ENCODE data around the gene GFPT1. TPM values are rescaled to one million over a fixed set of nuclear protein-coding genes. Genes with fewer than 3 reads are reported as not detected.
"Not testable (repeated sequence)": the region's sequence is repeated elsewhere in the genome, so short reads cannot be mapped to it uniquely, and the experiment has no call there.

GFPT1 gene
- total RNA-seq, 2 donors from 2014 or later, result 32.7 to 43.8 TPM

DNA sequence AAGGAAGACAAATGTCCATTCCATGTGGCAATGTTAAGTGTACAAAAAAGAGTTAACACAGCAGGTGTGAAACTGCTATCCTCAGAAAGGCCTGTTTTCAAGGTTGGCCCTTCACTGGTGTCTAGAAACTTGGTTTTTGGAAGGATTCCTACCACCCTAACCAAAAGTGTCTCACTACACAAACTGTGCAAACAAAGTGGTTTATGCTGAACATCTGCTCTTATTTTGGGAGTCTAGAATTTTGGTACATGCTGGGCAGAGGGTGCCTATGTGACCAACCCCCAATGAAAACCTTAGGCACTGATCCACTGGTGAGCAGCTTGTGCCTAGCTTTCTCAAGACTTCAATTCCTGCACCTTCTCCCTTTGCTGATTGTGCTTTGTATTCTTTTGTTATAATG, 14.3 kb downstream of the GFPT1 start:
- Mint-ChIP-seq H3K4me3 (no peak overlapping the region), H3K27me3 (no peaks in the 10 kb centered on the region), H3K9me3 (no peaks in the 10 kb centered on the region), H3K4me1 (peaks cover 13% of the 10 kb centered on the region), H3K36me3 (ENCODE audit: low read depth) (peaks cover 62% of the 10 kb centered on the region), H3K27ac (no peak overlapping the region)
- ATAC-seq (replicated peaks), result no peak

DNA sequence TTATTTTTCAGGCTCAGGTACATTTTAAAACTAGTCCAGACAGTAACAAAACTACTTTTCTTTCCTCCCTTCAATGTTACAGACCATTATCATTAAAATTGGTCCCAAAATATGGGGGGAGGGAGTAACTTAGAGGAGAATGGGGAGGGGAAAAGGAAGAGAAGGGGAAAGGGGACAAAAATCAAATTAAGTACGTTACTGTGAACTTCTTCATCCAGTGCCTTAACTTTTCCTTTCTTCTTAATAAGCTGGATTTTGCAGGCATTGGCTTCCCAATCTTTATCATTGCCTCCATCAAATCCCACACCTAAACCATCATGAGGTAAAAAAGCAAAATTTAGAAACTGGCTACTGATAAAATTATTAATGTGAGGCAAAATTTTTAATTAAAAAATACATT, 17.2 kb downstream of the GFPT1 start:
- H3K27me3 Mint-ChIP-seq, result no peaks in the 10 kb centered on the region
- no peaks in the 10 kb centered on the region for H3K9me3 Mint-ChIP-seq
- H3K27ac Mint-ChIP-seq, result no peak overlapping the region
- no peak overlapping the region for H3K4me3 Mint-ChIP-seq
- peaks cover 5% of the 10 kb centered on the region for H3K4me1 Mint-ChIP-seq
- H3K36me3 Mint-ChIP-seq (ENCODE audit: low read depth), result peaks cover 80% of the 10 kb centered on the region
- no peak for ATAC-seq (replicated peaks)

DNA sequence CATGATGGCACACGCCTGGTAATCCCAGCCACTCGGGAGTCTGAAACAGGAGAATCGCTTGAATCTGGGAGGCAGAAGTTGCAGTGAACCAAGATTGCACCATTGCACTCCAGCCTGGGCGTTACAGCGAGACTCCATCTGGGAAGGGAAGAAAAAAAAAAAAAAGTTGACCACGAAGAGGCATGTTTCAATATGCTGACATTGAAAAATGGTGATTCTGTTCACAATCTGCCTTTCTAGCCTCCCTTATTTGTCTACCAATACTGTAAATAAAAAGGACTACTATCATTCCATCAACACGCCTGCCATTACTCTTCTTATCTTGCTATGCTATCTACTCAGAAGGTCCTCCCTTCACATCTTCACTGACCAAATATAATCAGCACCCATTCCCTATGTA, 18.4 kb downstream of the GFPT1 start:
- H3K27me3 Mint-ChIP-seq, result no peaks in the 10 kb centered on the region
- peaks cover 88% of the 10 kb centered on the region for H3K36me3 Mint-ChIP-seq (ENCODE audit: low read depth)
- no peak overlapping the region for H3K27ac Mint-ChIP-seq
- peaks cover 5% of the 10 kb centered on the region for H3K4me1 Mint-ChIP-seq
- no peak for ATAC-seq (replicated peaks)
- H3K4me3 Mint-ChIP-seq, result no peak overlapping the region
- no peaks in the 10 kb centered on the region for H3K9me3 Mint-ChIP-seq

- Mint-ChIP-seq H3K27me3 (no peaks in the 10 kb centered on the region), H3K27ac (no peak overlapping the region), H3K9me3 (no peaks in the 10 kb centered on the region), H3K36me3 (ENCODE audit: low read depth) (peaks cover 93% of the 10 kb centered on the region), H3K4me1 (no peaks in the 10 kb centered on the region), H3K4me3 (no peak overlapping the region)
- ATAC-seq (replicated peaks), result no peak
Measured at GRCh38 chr2:69359371-69359770, 27.7 kb downstream of the GFPT1 start.

- Mint-ChIP-seq H3K27ac (no peak overlapping the region), H3K4me1 (no peaks in the 10 kb centered on the region), H3K4me3 (no peak overlapping the region), H3K36me3 (ENCODE audit: low read depth) (peaks cover 94% of the 10 kb centered on the region), H3K9me3 (no peaks in the 10 kb centered on the region), H3K27me3 (no peaks in the 10 kb centered on the region)
- no peak for ATAC-seq (replicated peaks)
Measured at GRCh38 chr2:69358914-69359313, 28.1 kb downstream of the GFPT1 start.

- peaks cover 93% of the 10 kb centered on the region for H3K36me3 Mint-ChIP-seq (ENCODE audit: low read depth)
- no peaks in the 10 kb centered on the region for H3K4me1 Mint-ChIP-seq
- no peaks in the 10 kb centered on the region for H3K27me3 Mint-ChIP-seq
- H3K4me3 Mint-ChIP-seq, result no peak overlapping the region
- no peak for ATAC-seq (replicated peaks)
- no peak overlapping the region for H3K27ac Mint-ChIP-seq
- H3K9me3 Mint-ChIP-seq, result no peaks in the 10 kb centered on the region
Measured at GRCh38 chr2:69356471-69356870, 30.6 kb downstream of the GFPT1 start.

GRCh38 chr2:69354976-69355375, 32.1 kb downstream of the GFPT1 start:
- H3K36me3 Mint-ChIP-seq (ENCODE audit: low read depth), result peaks cover 93% of the 10 kb centered on the region
- H3K27me3 Mint-ChIP-seq; H3K4me1 Mint-ChIP-seq; H3K9me3 Mint-ChIP-seq; H3K4me3 Mint-ChIP-seq; H3K27ac Mint-ChIP-seq; ATAC-seq (replicated peaks): not testable (repeated sequence)

GRCh38 chr2:69353360-69353759, 33.7 kb downstream of the GFPT1 start:
- H3K4me1 Mint-ChIP-seq, result no peaks in the 10 kb centered on the region
- no peak overlapping the region for H3K27ac Mint-ChIP-seq
- H3K9me3 Mint-ChIP-seq, result no peaks in the 10 kb centered on the region
- H3K4me3 Mint-ChIP-seq, result no peak overlapping the region
- ATAC-seq (replicated peaks), result no peak
- H3K36me3 Mint-ChIP-seq (ENCODE audit: low read depth), result peaks cover 93% of the 10 kb centered on the region
- H3K27me3 Mint-ChIP-seq, result no peaks in the 10 kb centered on the region

- ATAC-seq (replicated peaks), result no peak
- no peak overlapping the region for H3K27ac Mint-ChIP-seq
- H3K36me3 Mint-ChIP-seq (ENCODE audit: low read depth), result peaks cover 95% of the 10 kb centered on the region
- H3K9me3 Mint-ChIP-seq, result no peaks in the 10 kb centered on the region
- no peak overlapping the region for H3K4me3 Mint-ChIP-seq
- H3K27me3 Mint-ChIP-seq, result no peaks in the 10 kb centered on the region
- H3K4me1 Mint-ChIP-seq, result no peaks in the 10 kb centered on the region
Measured at GRCh38 chr2:69348781-69349180, 38.2 kb downstream of the GFPT1 start.

DNA sequence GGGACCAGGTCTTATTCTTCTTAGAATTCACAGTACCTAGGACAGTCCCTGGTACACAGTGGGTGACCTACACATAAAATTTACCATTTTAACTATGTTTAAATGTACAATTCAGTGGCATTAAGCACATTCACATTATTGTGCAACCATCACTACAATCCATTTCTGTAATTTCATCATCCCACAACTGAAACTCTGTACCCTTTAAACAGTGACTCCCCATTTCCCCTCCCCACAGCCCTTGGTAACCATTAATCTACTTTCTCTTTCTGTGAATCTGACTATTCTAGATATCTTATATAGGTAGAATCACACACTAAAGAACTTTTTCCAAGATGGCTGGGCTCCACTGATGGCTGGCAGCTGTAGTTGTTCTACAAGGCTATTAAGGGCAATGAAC, 41.6 kb downstream of the GFPT1 start:
- ATAC-seq (replicated peaks), result no peak
- Mint-ChIP-seq H3K4me3 (no peak overlapping the region), H3K27ac (no peak overlapping the region), H3K9me3 (no peaks in the 10 kb centered on the region), H3K36me3 (ENCODE audit: low read depth) (peaks cover 99% of the 10 kb centered on the region), H3K27me3 (no peaks in the 10 kb centered on the region), H3K4me1 (no peaks in the 10 kb centered on the region)

DNA sequence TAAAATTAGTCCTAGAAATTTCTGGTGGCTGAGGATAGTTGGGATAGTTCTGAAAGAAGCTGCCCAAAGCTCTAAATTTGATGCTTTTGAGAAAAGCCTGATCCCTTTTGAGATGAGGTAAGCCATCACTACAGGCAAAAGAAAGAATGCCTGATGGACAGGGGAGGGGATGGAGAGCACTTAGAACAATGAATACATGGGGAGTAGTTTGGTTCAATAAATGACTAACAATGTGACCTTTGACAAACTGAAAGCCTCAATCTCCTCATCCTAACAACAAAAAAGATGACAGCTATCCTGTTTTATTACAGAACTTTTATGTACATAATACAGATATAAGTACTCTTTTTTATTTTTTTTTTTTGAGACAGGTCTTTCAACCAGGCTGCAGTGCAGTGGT, 42.7 kb downstream of the GFPT1 start:
- H3K27ac Mint-ChIP-seq, result no peak overlapping the region
- no peak overlapping the region for H3K4me3 Mint-ChIP-seq
- H3K27me3 Mint-ChIP-seq, result no peaks in the 10 kb centered on the region
- no peaks in the 10 kb centered on the region for H3K9me3 Mint-ChIP-seq
- peaks cover 99% of the 10 kb centered on the region for H3K36me3 Mint-ChIP-seq (ENCODE audit: low read depth)
- H3K4me1 Mint-ChIP-seq, result no peaks in the 10 kb centered on the region
- ATAC-seq (replicated peaks), result no peak

GRCh38 chr2:69340101-69340775, 46.8 kb downstream of the GFPT1 start:
- no peak overlapping the region for H3K27ac Mint-ChIP-seq
- H3K27me3 Mint-ChIP-seq, result no peaks in the 10 kb centered on the region
- no peak overlapping the region for H3K4me3 Mint-ChIP-seq
- no peaks in the 10 kb centered on the region for H3K9me3 Mint-ChIP-seq
- ATAC-seq (replicated peaks), result no peak
- H3K36me3 Mint-ChIP-seq (ENCODE audit: low read depth), result peaks cover 100% of the 10 kb centered on the region
- no peaks in the 10 kb centered on the region for H3K4me1 Mint-ChIP-seq

DNA sequence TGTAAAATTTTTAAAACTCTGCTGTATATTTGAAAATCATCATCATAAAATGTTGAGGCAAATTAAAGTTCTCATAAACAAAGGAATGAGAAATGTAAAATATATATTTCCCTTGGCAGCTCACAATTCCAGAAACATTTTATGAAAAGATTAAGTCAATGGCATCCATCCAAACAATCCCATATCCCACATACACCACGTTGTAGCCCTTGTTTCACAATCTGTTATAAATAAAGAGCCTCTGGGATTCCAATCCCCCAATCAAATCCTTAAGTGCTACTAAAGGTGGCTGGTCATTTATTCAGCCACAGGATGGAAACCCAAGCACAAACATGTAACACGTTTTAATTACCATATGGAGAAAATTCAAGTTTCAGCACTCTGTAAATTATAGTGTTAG, 51.7 kb downstream of the GFPT1 start:
- H3K36me3 Mint-ChIP-seq (ENCODE audit: low read depth), result peaks cover 94% of the 10 kb centered on the region
- H3K27me3 Mint-ChIP-seq, result no peaks in the 10 kb centered on the region
- no peaks in the 10 kb centered on the region for H3K9me3 Mint-ChIP-seq
- no peak overlapping the region for H3K4me3 Mint-ChIP-seq
- no peak for ATAC-seq (replicated peaks)
- H3K4me1 Mint-ChIP-seq, result no peaks in the 10 kb centered on the region
- H3K27ac Mint-ChIP-seq, result no peak overlapping the region

DNA sequence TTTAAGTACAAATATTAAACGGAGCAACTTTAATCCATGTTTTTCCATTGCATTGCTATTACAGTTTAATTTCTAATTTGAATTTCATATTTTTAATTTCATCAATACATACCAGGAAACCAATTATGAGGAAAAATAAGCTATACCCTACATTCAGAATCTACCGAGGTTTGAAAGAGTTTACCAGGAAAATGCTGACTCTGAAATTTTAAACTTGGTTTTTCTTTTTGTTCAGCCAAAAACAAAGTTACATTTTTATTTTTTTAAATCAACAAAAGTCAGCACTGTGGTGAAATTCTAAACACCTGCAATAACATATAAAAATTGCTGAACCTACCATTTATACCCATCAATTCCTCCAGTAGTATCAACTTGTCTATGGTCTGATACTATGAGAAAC, 53.7 kb downstream of the GFPT1 start:
- Mint-ChIP-seq H3K4me1 (no peaks in the 10 kb centered on the region), H3K36me3 (ENCODE audit: low read depth) (peaks cover 94% of the 10 kb centered on the region), H3K27me3 (no peaks in the 10 kb centered on the region), H3K27ac (no peak overlapping the region), H3K9me3 (no peaks in the 10 kb centered on the region), H3K4me3 (no peak overlapping the region)
- no peak for ATAC-seq (replicated peaks)

DNA sequence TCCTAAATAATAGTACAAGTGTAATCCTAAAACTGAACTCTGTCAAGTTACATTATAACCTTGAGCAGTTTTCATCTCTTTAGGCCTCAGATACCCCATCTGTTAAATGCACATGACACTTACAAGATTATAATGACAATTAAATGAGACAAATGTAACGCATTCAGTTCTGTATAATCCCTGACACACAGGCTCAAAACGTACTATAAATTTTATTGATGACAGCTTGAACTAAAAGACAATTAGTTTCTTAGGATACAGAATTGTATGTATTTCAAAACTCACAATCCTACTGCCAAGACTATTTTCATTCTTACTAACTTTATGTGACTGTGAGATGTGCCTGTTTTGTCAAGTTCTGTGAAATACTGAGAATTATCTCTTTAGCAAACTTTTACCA, 56.2 kb downstream of the GFPT1 start:
- Mint-ChIP-seq H3K9me3 (no peaks in the 10 kb centered on the region), H3K27me3 (no peaks in the 10 kb centered on the region), H3K27ac (no peak overlapping the region), H3K4me3 (no peak overlapping the region), H3K36me3 (ENCODE audit: low read depth) (peaks cover 94% of the 10 kb centered on the region), H3K4me1 (no peaks in the 10 kb centered on the region)
- ATAC-seq (replicated peaks), result no peak

DNA sequence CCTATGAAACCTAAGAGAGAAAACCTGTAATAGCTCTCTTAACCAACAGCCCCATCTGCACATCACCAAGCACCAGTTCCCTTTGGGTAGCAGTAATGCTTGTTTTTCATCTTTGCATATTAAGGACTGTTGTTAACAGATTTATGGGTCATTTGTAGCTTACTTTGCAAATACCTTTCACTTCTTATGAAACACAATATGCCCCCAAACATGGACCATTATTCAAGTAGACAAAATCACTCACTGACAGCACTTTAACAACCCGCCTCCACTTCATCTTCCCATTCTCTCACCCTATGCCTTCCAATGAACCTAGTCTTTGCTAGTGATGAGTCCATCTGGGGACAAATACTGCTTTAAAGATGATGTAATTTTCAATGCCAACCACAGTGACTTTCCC, 64.4 kb downstream of the GFPT1 start:
- H3K27me3 Mint-ChIP-seq, result no peaks in the 10 kb centered on the region
- H3K4me3 Mint-ChIP-seq, result no peak overlapping the region
- peaks cover 95% of the 10 kb centered on the region for H3K36me3 Mint-ChIP-seq (ENCODE audit: low read depth)
- H3K27ac Mint-ChIP-seq, result no peak overlapping the region
- H3K9me3 Mint-ChIP-seq, result peaks cover 1% of the 10 kb centered on the region
- ATAC-seq (replicated peaks), result no peak
- H3K4me1 Mint-ChIP-seq, result no peaks in the 10 kb centered on the region

All from activated T-helper 17 cell treated with anti-CD3 and anti-CD28 coated beads, Interleukin-2, amount 50 U/mL, for 72 hours (primary cell).